ENCODE data around the gene ATP13A4. TPM values are rescaled to one million over a fixed set of nuclear protein-coding genes. Genes with fewer than 3 reads are reported as not detected.

Gene ATP13A4
- total RNA-seq, 2 experiments from 2014 or later, result 0.98 to 1.6 TPM

- H3K4me1 Mint-ChIP-seq (ENCODE audit: low read depth), result no peaks in the 10 kb centered on the region
- H3K4me3 ChIP-seq (ENCODE audit: low read length), result no peak overlapping the region
- H3K27ac ChIP-seq (ENCODE audit: low read depth in 1 of 2, low read length in 2 of 2), result no peak overlapping the region
- H3K36me3 ChIP-seq (ENCODE audit: insufficient read depth, low read length), result no peaks in the 10 kb centered on the region
- no peaks in the 10 kb centered on the region for H3K27me3 ChIP-seq (ENCODE audit: control insufficient read depth in 1 of 2, insufficient read depth in 2 of 2, low read length in 2 of 2)
- no peaks in the 10 kb centered on the region for H3K36me3 Mint-ChIP-seq (ENCODE audit: low read depth)
- no peaks in the 10 kb centered on the region for H3K4me1 ChIP-seq (ENCODE audit: insufficient read depth, low read length)
- H3K9me3 ChIP-seq (ENCODE audit: control insufficient read depth in 1 of 2, insufficient read depth in 1 of 2, low read length in 2 of 2), result no peaks in the 10 kb centered on the region
- no peak overlapping the region for H3K27ac Mint-ChIP-seq
- peaks cover 3% of the 10 kb centered on the region for H3K9me3 Mint-ChIP-seq
- DNase-seq (no peak), ATAC-seq (ENCODE audit: poor library complexity) (no peak)
- ChIA-PET CTCF (no interaction called here), POLR2A (no interaction called here)
- peaks cover 9% of the 10 kb centered on the region for H3K27me3 Mint-ChIP-seq
- no peak for TF ChIP-seq CTCF (IDR thresholded peaks at IDR 0.05)
- no peak overlapping the region for H3K4me3 Mint-ChIP-seq
- intact Hi-C loops (cut with DNase I, micrococcal nuclease), result no loop called here
These were observed 200.3 kb downstream of the ATP13A4 start for GRCh38 chr3:193354423-193354822.

Other genes with a start within 250 kb of the ATP13A4 start
- gene ATP13A5, start 176.1 kb downstream of the ATP13A4 start, total RNA-seq, result not detected
- gene OPA1, start 38.3 kb upstream of the ATP13A4 start, total RNA-seq, result 10 to 100 TPM; 56.1 to 57.6 TPM